22Rv1 (cell line): Measurements from ENCODE around the gene TNN.
"Not testable (repeated sequence)": the region's sequence is repeated elsewhere in the genome, so short reads cannot be mapped to it uniquely, and the experiment has no call there.

Experiments
- H3K27ac ChIP-seq: fragments of 450-650 bp; 2 replicates; pipeline ENCODE4 v1.5.1; 2017
- ZFX ChIP-seq: fragments of 450-650 bp; IDR thresholded peaks from 2 replicates; pipeline ENCODE4 v1.6.1; 2017; ENCODE audit warnings: antibody characterized with exemption, borderline replicate concordance
- TF ChIP-seq, protein P1 (sequence below): fragments of 450-650 bp; IDR thresholded peaks from 2 replicates; pipeline ENCODE4 v1.5.1; 2017; ENCODE audit warnings: mild to moderate bottlenecking

TNN gene

GRCh38 chr1:175035865-175036264, 31.8 kb upstream of the TNN start:
- TF ChIP-seq ZFX: no peak
- TF ChIP-seq, protein P1, sequence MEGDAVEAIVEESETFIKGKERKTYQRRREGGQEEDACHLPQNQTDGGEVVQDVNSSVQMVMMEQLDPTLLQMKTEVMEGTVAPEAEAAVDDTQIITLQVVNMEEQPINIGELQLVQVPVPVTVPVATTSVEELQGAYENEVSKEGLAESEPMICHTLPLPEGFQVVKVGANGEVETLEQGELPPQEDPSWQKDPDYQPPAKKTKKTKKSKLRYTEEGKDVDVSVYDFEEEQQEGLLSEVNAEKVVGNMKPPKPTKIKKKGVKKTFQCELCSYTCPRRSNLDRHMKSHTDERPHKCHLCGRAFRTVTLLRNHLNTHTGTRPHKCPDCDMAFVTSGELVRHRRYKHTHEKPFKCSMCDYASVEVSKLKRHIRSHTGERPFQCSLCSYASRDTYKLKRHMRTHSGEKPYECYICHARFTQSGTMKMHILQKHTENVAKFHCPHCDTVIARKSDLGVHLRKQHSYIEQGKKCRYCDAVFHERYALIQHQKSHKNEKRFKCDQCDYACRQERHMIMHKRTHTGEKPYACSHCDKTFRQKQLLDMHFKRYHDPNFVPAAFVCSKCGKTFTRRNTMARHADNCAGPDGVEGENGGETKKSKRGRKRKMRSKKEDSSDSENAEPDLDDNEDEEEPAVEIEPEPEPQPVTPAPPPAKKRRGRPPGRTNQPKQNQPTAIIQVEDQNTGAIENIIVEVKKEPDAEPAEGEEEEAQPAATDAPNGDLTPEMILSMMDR: no peak
- H3K27ac ChIP-seq: no peak overlapping the region

DNA sequence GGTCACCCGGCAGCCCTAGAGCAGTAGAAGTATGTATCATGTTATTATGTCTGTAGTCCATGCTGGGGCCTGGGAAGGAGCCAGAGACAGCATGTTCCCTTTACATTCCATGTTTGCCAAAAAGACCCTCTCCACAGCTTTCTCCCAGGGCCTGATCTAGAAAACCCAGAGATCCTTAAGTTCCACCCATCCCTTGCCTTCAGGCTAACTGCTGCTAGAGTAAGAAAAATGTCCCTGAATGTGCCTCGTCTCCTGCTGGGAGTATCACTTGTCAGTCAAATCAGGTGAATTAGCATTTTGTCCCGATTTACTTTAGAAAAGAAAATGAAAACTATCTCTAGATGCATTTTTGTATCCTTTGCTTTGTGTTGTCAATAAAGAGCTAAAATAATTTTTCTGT, 31.2 kb upstream of the TNN start:
- no peak for TF ChIP-seq ZFX
- TF ChIP-seq, protein P1: no peak

DNA sequence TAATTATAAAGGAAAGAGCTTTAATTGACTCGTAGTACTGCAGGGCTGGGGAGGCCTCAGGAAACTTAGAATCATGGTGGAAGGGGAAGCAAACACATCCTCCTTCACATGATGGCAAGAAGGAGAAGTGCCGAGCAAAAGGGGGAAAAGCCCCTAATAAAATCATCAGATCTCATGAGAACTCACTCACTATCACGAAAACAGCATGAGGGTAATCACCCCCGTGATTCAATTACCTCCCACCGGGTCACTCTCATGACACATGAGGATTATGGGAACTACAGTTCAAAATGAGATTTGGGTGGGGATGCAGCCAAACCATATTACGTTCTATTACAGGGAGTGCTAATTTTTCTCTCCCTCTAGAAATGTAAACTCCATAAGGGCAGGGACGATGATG, 30.2 kb upstream of the TNN start:
- TF ChIP-seq, protein P1: no peak
- no peak for TF ChIP-seq ZFX

More for the DNA sequence above, 31.2 kb upstream of the TNN start:
- no peak overlapping the region for H3K27ac ChIP-seq

GRCh38 chr1:175040324-175040879, 27.2 kb upstream of the TNN start:
- no peak for TF ChIP-seq ZFX
- TF ChIP-seq, protein P1: no peak
- no peak overlapping the region for H3K27ac ChIP-seq

More for the DNA sequence above, 30.2 kb upstream of the TNN start:
- no peak overlapping the region for H3K27ac ChIP-seq

DNA sequence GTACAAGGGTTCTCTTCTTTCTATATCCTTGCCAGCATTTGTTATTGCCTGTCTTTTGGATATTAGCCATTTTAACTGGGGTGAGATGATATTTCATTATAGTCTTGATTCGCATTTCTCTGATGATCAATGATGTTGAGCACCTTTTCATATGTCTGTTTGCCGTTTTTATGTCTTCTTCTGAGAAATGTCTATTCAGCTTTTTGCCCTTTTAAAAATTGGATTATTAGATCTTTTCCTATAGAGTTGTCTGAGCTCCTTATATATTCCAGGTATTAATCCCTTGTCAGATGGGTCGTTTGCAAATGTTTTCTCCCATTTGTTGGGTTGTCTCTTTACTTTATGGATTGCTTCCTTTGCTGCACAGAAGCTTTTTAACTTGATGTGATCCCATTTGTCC, 25.0 kb upstream of the TNN start:
- TF ChIP-seq, protein P1: no peak
- no peak for TF ChIP-seq ZFX
- no peak overlapping the region for H3K27ac ChIP-seq

GRCh38 chr1:175043824-175044223, 23.8 kb upstream of the TNN start:
- TF ChIP-seq, protein P1: no peak
- TF ChIP-seq ZFX: no peak
- H3K27ac ChIP-seq: no peak overlapping the region

DNA sequence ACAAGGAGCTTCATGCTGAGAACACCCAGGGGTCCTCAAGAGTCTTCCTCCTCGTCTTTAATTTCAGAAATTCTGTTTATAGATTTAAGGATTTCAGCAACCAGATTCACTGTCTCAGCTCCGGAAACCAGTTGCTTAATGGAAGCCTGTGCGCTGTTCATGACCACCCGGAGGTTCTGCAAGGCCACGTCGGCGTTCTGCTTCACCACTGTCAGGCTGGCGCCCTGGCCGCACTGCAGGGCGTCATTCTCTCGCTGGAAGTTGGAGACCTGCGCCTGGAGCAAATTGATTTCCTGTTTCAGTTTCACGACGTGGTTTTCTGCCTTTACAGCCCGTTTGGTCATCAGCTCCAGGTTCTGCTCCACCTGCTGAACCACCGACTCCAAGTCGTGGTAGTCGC, 23.0 kb upstream of the TNN start:
- H3K27ac ChIP-seq: not testable (repeated sequence)

DNA sequence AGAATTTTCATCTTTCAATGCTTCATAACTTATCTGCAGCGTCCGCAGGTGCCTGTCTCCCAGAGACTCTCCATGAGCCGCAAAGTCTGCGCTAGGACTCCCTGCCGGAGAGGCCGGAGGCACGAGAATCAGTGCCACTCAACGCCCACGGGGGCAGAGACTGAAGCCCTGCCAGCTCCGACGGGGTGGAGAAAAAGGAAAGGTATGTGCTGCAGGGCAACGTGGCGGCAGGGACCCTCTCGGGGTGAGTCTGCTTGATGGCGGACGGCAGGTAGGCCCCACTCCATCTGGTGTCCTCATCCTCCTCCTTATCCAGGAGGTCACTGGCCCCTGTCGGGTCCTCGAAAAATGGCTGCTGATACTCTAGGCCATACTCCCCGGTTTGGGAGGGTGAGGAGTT, 22.5 kb upstream of the TNN start:
- H3K27ac ChIP-seq: no peak overlapping the region
- TF ChIP-seq ZFX: no peak
- TF ChIP-seq, protein P1: no peak
